ENCODE measurements around the gene HLTF. TPM values are rescaled to one million over a fixed set of nuclear protein-coding genes. Genes with fewer than 3 reads are reported as not detected.
A peak's percentile ranks its signal among the peaks of the same experiment; 100 is the strongest.

The HLTF gene
- total RNA-seq, 1 experiment from 2014 or later = 73.4 TPM

- POLR2A ChIA-PET = interaction anchor here (1.2 kb wide), 1 partner anchor 11 kb away, joined by 4 read pairs; no protein-coding TSS in a partner anchor
- Histone ChIP-seq H3K4me2 (ENCODE audit: low read length) (peak within 1 kb of the TSS; percentile 93), H2AFZ (ENCODE audit: low read depth, low read length, poor library complexity, severe bottlenecking) (peak within 1 kb of the TSS; percentile 62), H4K20me1 (ENCODE audit: insufficient read depth) (no peaks in the 10 kb centered on the region), H3K4me3 (replicated peaks in 1 of 2; ENCODE audit: low read depth in 1 of 2, low read length in 2 of 2) (peak within 1 kb of the TSS; percentile 71 to 73), H3K4me1 (ENCODE audit: control insufficient read depth in 1 of 2, insufficient read depth in 2 of 2, low read length in 2 of 2) (peaks cover 4 to 7% of the 10 kb centered on the region in 2 experiments; a peak in 2 of 4 replicates), H3K27ac (ENCODE audit: low read depth, low read length) (peak within 1 kb of the TSS; percentile 73), H3K9me3 (ENCODE audit: control insufficient read depth in 1 of 2, insufficient read depth in 1 of 2, low read depth in 1 of 2, low read length in 2 of 2) (no peaks in the 10 kb centered on the region), H3K36me3 (ENCODE audit: control insufficient read depth in 1 of 2, insufficient read depth in 2 of 2, low read length in 2 of 2) (no peaks in the 10 kb centered on the region), H3K9ac (ENCODE audit: low read length) (peak within 1 kb of the TSS; percentile 81), H3K27me3 (ENCODE audit: insufficient read depth, low read length) (no peaks in the 10 kb centered on the region), H3K9me2 (ENCODE audit: insufficient read depth) (no peaks in the 10 kb centered on the region), H3K79me2 (ENCODE audit: insufficient read depth, low read length) (peaks cover 8% of the 10 kb centered on the region; the same call in 1 of the 2 replicates)
- CTCF ChIA-PET = interaction anchor here (1.3 kb wide), 1 partner anchor 36 kb away, joined by 6 read pairs; no protein-coding TSS in a partner anchor
- intact Hi-C loops (cut with micrococcal nuclease) = no loop called here
- peak; percentile 60 for DNase-seq (ENCODE audit: low read depth, low spot score)
- TF ChIP-seq SIN3A (IDR thresholded peaks at IDR 0.05; ENCODE audit: low read depth) (no peak), POLR2AphosphoS5 (IDR thresholded peaks at IDR 0.05; ENCODE audit: low read depth, low read length) (peak; percentile 90), ZFX (IDR thresholded peaks at IDR 0.05) (peak; percentile 77; the same call in 1 of the 2 replicates), FOSL1 (IDR thresholded peaks at IDR 0.05; ENCODE audit: low read depth) (peak; percentile 4; the same call in 1 of the 2 replicates), YY1 (IDR thresholded peaks at IDR 0.05; ENCODE audit: extremely low read depth, insufficient replicate concordance, low read depth, low read length) (peak; percentile 9), EZH2phosphoT487 (IDR thresholded peaks at IDR 0.05; ENCODE audit: borderline replicate concordance) (no peak), SRF (IDR thresholded peaks at IDR 0.05; ENCODE audit: low read depth) (no peak), MAX (IDR thresholded peaks at IDR 0.05) (peak; percentile 93), RAD21 (IDR thresholded peaks at IDR 0.05; ENCODE audit: low read depth) (peak; percentile 33), CBX3 (IDR thresholded peaks at IDR 0.05; ENCODE audit: low read depth) (0 out of 2 replicates have a peak, but pooled peaks have one; percentile 57), POLR2A (IDR thresholded peaks at IDR 0.05; ENCODE audit: borderline replicate concordance, extremely low read depth, insufficient read depth, insufficient read length) (peak; percentile 80), CTCF (IDR thresholded peaks at IDR 0.05 in 2 of 3, conservative IDR thresholded peaks at IDR 0.05 in 1 of 3; ENCODE audit: borderline replicate concordance in 1 of 3, insufficient read depth in 1 of 3, low read depth in 2 of 3, low read length in 2 of 3) (peak; percentile 18 to 43 (median 36); a peak in 3 of 6 replicates)
- RAD21 ChIA-PET (ENCODE audit: low non-redundant PET in 1 of 2, low total read pairs in 2 of 2, uncharacterized antibody in 2 of 2, unreplicated experiment in 2 of 2) = no interaction called here
- no TSS peak for BruUV-seq (replicated peaks)
- peak; percentile 95 for ATAC-seq
Observed at GRCh38 chr3:148991219-148992026, 94.9 kb downstream of the HLTF start, which contains the start of gene GYG1. TSS of gene GYG1 (plus strand) at chr3:148991540. CDS start at chr3:148991641, 101 bp downstream.

All from HCT116 (cell line).